Tibial nerve (tissue), 4 donors: ENCODE measurements around the gene UMOD. TPM values are rescaled to one million over a fixed set of nuclear protein-coding genes. Genes with fewer than 3 reads are reported as not detected.
"Not testable (repeated sequence)": the region's sequence is repeated elsewhere in the genome, so short reads cannot be mapped to it uniquely, and the experiment has no call there.

Experiments
- DNase-seq, 2 donors: peaks; one replicate each; pipeline ENCODE4 v3.0.0-alpha.2; 2019; ENCODE audit warnings: low spot score in 2 of 2
- H3K27ac ChIP-seq, 4 donors: fragments of 200-600 bp; sonication (generic) in 3 of 4; one replicate each; pipeline ENCODE4 v1.5.1; 2017 to 2019; ENCODE audit warnings: mild to moderate bottlenecking in 1 of 4
- H3K27me3 ChIP-seq, 2 donors: fragments of 200-600 bp; sonication (generic) in 1 of 2; one replicate each; pipeline versions ENCODE4 v1.5.1 to v1.6.0; 2017 to 2019
- H3K36me3 ChIP-seq, 3 donors: fragments of 200-600 bp; sonication (generic); one replicate each; pipeline ENCODE4 v1.5.1; 2018 to 2019
- H3K4me1 ChIP-seq, 4 donors: fragments of 200-600 bp; sonication (generic) in 3 of 4; one replicate each; pipeline ENCODE4 v1.5.1; 2017 to 2019
- H3K4me3 ChIP-seq, 4 donors: fragments of 200-600 bp; sonication (generic) in 3 of 4; one replicate each; pipeline ENCODE4 v1.5.1; 2017 to 2019; ENCODE audit warnings: mild to moderate bottlenecking in 1 of 4, moderate library complexity in 1 of 4
- H3K9me3 ChIP-seq, 4 donors: fragments of 200-600 bp; sonication (generic) in 3 of 4; one replicate each; pipeline ENCODE4 v1.5.1; 2017 to 2019
- CTCF ChIP-seq, 5 experiments: fragments of 200-600 bp in 3 of 5; fragments of 450-650 bp in 2 of 5; sonication (generic) in 3 of 5; IDR thresholded peaks; one replicate each; pipeline ENCODE4 v1.5.1; 2016 to 2019; ENCODE audit warnings: antibody characterized with exemption in 5 of 5, mild to moderate bottlenecking in 3 of 5, moderate library complexity in 2 of 5
- EP300 ChIP-seq, 2 donors: sonication (generic); formaldehyde crosslinking; IDR thresholded peaks; one replicate each; pipeline ENCODE4 v1.6.1; 2017; ENCODE audit warnings: antibody characterized with exemption in 2 of 2, mild to moderate bottlenecking in 1 of 2
- POLR2A ChIP-seq, 2 donors: fragments of 450-650 bp; IDR thresholded peaks; one replicate each; pipeline ENCODE4 v1.6.1; 2017; ENCODE audit warnings: antibody characterized with exemption in 2 of 2, mild to moderate bottlenecking in 2 of 2, moderate library complexity in 2 of 2
- WGBS, 2 donors: methylation state at CpG; one replicate each; pipeline ENCODE4 v1.1.5; 2018; 5-methylcytosine and 5-hydroxymethylcytosine counted together
- total RNA-seq, 4 donors: library from RNA; depleted of rRNA; stranded (reverse); fragments of >200 nt; gene quantifications; one replicate each; pipeline ENCODE4 v1.1.0, GENCODE V29; 2016

The UMOD gene
- total RNA-seq, 4 donors from 2014 or later = not detected

- Histone ChIP-seq H3K27me3 (no peaks in the 10 kb centered on the region), H3K36me3 (no peaks in the 10 kb centered on the region), H3K4me1 (no peaks in the 10 kb centered on the region), H3K4me3 (no peak overlapping the region), H3K9me3 (no peaks in the 10 kb centered on the region), H3K27ac (no peak overlapping the region)
- TF ChIP-seq POLR2A (IDR thresholded peaks at IDR 0.05) = no peak
- TF ChIP-seq CTCF (IDR thresholded peaks at IDR 0.05) = no peak
- TF ChIP-seq EP300 (IDR thresholded peaks at IDR 0.05) = no peak
- WGBS, 2 donors = 91 to 94% methylated on average over 4 to 6 of the region's 6 CpGs
- DNase-seq = no peak
Observed at GRCh38 chr16:20315764-20316163, 36.8 kb downstream of the UMOD start.

- TF ChIP-seq CTCF (IDR thresholded peaks at IDR 0.05) = no peak
- no peak for TF ChIP-seq POLR2A (IDR thresholded peaks at IDR 0.05)
- no peak for TF ChIP-seq EP300 (IDR thresholded peaks at IDR 0.05)
- Histone ChIP-seq H3K27me3 (no peaks in the 10 kb centered on the region), H3K4me3 (no peak overlapping the region), H3K9me3 (no peaks in the 10 kb centered on the region), H3K27ac (no peak overlapping the region), H3K36me3 (no peaks in the 10 kb centered on the region), H3K4me1 (no peaks in the 10 kb centered on the region)
- no peak for DNase-seq
- 92% methylated on average over 3 of the region's 3 CpGs for WGBS, 2 donors
Observed at GRCh38 chr16:20314575-20314974, 37.9 kb downstream of the UMOD start.

GRCh38 chr16:20313741-20314140, 38.8 kb downstream of the UMOD start:
- DNase-seq = no peak
- TF ChIP-seq EP300 (IDR thresholded peaks at IDR 0.05) (no peak), CTCF (IDR thresholded peaks at IDR 0.05) (no peak), POLR2A (IDR thresholded peaks at IDR 0.05) (no peak)
- no peaks in the 10 kb centered on the region for H3K4me1 ChIP-seq
- no peak overlapping the region for H3K4me3 ChIP-seq
- no peaks in the 10 kb centered on the region for H3K36me3 ChIP-seq
- no peaks in the 10 kb centered on the region for H3K9me3 ChIP-seq
- no peak overlapping the region for H3K27ac ChIP-seq
- no peaks in the 10 kb centered on the region for H3K27me3 ChIP-seq
- WGBS, 2 donors = 88 to 91% methylated on average over 3 of the region's 3 CpGs

GRCh38 chr16:20312536-20313095, 39.9 kb downstream of the UMOD start:
- not testable (repeated sequence) for H3K4me1 ChIP-seq, DNase-seq, H3K27me3 ChIP-seq, H3K36me3 ChIP-seq, H3K9me3 ChIP-seq, H3K4me3 ChIP-seq, H3K27ac ChIP-seq
- 87 to 95% methylated on average over 7 of the region's 7 CpGs for WGBS, 2 donors

- no peak for DNase-seq
- Histone ChIP-seq H3K9me3 (no peaks in the 10 kb centered on the region), H3K4me3 (no peak overlapping the region), H3K27me3 (no peaks in the 10 kb centered on the region), H3K4me1 (no peaks in the 10 kb centered on the region), H3K27ac (no peak overlapping the region), H3K36me3 (no peaks in the 10 kb centered on the region)
- TF ChIP-seq CTCF (IDR thresholded peaks at IDR 0.05) (no peak), POLR2A (IDR thresholded peaks at IDR 0.05) (no peak), EP300 (IDR thresholded peaks at IDR 0.05) (no peak)
- 48 to 61% methylated on average over 2 of the region's 2 CpGs for WGBS, 2 donors
Observed at GRCh38 chr16:20311548-20311947, 41.0 kb downstream of the UMOD start.
